HG03354 (cell line): ENCODE measurements around the gene OSBPL9.
"Not testable (repeated sequence)": the region's sequence is repeated elsewhere in the genome, so short reads cannot be mapped to it uniquely, and the experiment has no call there.

ENCODE experiments used
- ATAC-seq: cut with Tn5 transposase; IDR thresholded peaks from one replicate; pipeline ENCODE4 v1.9.1; 2021; ENCODE audit warnings: mild to moderate bottlenecking; ENCODE audit not compliant: unreplicated experiment, poor library complexity, severe bottlenecking

The OSBPL9 gene

DNA sequence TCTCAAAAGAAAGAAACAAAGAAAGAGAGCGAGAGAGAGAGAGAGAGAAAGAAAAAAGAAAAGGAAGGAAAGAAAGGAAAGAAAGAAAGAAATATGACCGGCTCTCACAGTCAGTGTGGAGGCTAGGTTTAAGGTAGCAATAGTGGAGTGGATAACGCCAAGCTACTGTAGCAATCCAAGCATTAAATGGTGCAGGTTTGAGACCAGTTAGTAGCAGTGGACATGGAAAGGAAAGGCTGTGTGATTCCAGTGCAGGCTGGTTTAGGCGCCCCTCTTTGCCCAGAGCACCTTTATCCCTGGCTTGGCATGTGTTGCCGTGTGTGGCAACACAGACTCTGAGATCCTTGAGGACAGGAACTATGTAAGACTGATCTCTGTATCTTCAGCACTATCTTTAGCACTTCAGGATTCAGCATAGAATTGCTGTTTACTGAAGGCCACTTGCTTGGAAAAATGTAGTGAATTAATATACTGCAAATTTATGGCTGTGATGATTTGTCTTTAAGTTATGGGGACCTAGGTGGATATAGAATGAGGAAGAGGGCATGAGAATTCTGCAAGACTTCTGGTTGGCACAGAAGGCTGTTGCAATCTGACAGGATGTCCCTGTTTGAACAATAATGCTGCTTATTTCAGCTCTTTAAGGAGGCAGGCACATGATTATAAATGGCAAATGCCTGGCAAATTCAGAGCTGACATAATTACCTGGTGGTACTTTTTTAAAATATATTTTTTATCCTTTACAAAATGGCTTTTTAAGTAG, 10.8 kb upstream of the OSBPL9 start:
- ATAC-seq = no peak

- ATAC-seq = no peak
Observed at GRCh38 chr1:51607681-51608095, 9.2 kb upstream of the OSBPL9 start.

GRCh38 chr1:51610104-51610503, 6.8 kb upstream of the OSBPL9 start:
- not testable (repeated sequence) for ATAC-seq

DNA sequence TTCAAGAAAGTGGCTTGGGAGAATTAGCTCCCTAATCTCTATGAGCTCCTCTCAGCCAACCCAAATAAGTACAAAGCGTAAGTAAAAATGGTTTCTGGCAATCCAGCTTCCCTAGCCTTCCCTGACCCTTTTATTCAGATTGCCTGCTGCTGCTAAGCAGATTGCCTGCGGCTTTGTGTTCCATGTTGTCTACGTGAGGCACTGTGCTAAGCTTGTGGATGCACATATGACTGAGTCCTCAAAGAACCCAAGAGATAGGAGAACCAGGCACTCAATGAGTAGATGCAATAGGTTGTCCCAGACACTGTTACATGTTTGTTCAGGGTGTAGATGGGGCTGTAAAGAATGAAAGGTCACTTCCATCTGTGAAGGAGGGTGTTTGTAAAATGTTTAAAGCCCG, 6.3 kb upstream of the OSBPL9 start:
- no peak for ATAC-seq

DNA sequence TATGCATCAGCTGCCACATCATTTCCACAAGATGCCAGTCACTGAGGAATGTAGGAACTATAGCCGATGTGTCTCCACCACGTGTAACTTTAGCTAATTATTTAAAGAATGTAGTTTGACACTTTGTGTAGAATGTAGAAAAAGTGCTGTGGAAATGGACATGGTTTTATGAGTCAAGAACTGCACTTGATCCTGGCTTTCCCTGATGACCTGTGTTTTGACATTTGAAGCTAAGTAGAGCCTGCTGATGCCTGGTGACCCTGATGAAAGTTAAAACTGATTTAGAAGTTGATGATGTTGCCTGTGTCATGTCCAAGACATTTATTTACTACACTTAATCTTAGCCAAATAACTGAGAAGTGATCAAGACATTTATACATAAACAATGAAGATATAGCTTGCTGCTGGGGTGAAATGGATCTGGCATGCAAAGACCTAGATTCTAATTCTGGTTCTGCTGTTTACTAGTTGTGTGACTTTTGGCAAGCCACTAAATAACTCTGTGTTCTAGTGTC, 4.4 kb upstream of the OSBPL9 start:
- no peak for ATAC-seq

- ATAC-seq = no peak
Observed at GRCh38 chr1:51615780-51616291, 1.1 kb upstream of the OSBPL9 start.

- no peak for ATAC-seq
Observed at GRCh38 chr1:51616490-51616889, 402 bp upstream of the OSBPL9 start.

- ATAC-seq = no peak
Observed at GRCh38 chr1:51618715-51619114, 1.8 kb downstream of the OSBPL9 start.

DNA sequence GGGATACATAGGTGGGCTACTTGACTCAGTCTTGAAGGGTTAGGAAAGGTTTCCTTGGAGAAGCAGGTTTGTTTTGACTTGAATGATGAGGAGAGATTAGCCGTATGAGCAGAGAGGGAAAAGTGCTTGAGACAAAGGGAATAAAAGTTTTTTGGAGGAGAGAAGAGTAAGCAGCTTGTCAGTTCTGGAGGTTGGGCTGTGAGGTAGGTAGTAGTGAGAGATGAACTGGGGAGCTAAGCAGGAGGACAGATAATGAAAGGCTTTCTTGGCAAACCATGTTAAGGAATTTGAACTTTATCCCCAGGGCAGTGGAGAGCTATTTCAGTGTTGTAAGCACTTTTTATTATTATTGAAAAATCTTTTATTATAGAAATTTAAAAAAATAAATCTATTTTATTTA, 3.6 kb downstream of the OSBPL9 start:
- ATAC-seq = no peak

GRCh38 chr1:51621161-51621560, 4.3 kb downstream of the OSBPL9 start:
- ATAC-seq = no peak

DNA sequence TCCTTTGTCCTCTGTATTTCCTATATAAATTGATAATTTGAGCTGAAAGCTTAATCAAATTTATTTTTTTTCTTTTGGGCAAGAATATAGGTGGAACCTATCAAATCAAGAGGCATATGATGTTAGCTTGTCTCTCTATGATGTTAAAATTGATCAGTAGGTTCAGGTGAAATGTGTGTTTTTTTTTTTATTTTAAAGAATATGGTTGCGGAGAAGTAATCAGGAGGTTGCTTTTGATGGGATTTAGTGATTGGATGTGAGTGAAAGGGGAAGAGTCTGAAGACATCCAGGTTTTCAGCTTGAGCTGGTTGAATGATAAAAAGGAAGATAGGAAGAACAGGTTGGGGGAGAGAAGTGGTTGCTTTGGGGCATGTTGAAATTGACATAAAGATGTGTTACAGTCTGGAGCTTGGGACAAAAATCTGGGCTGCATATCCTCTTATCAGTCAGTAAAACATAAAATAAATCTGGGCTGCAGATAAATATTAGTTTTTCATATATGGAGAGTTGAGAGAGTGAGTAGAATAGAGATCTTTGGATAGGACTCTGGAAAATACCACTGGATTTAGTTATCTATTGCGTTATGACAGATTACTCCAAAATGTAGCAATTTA, 5.1 kb downstream of the OSBPL9 start:
- no peak for ATAC-seq

GRCh38 chr1:51622455-51622913, 5.6 kb downstream of the OSBPL9 start:
- ATAC-seq = no peak

DNA sequence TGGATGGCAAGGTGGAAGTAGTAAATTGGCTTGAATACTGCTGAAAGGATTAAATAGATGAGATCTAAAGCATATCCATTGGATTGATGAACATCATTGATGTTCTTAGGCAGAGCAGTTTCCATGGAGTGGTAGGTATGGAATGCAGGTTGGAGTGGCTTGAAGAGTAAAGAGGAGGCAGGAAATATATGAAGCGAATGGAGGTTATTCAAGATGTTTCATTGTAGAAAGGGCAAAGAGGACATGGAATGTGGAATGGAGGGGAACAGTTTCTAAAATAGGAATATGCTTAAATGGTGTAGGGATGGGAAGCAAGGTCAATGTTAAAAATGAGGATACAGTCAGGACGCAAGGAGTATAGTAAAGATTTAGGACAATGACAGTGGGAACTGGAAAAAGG, 6.1 kb downstream of the OSBPL9 start:
- no peak for ATAC-seq

- ATAC-seq = no peak
Observed at GRCh38 chr1:51623450-51623849, 6.6 kb downstream of the OSBPL9 start.

- no peak for ATAC-seq
Observed at GRCh38 chr1:51624855-51625254, 8.0 kb downstream of the OSBPL9 start.

GRCh38 chr1:51627672-51628071, 10.8 kb downstream of the OSBPL9 start:
- no peak for ATAC-seq

GRCh38 chr1:51628715-51629590, 12.1 kb downstream of the OSBPL9 start:
- ATAC-seq = no peak

DNA sequence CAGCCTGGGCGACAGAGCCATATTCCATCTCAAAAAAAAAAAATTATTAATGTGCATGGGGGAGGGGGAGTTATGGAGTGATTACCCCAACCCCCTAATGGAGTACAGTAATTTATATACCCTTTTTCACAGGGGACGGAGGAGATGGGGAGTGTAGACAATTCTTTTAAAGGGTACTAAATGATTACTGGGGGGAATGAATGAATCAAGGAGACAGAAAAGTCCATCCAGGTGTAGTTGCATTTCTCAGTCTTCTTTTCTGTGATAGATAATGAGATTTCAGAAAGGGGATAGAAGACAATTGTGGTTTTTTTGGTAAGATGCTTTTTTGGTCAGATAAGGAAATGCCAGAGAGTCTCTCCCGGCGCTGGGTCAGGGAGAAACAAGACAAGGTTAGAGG, 13.0 kb downstream of the OSBPL9 start:
- ATAC-seq = no peak

DNA sequence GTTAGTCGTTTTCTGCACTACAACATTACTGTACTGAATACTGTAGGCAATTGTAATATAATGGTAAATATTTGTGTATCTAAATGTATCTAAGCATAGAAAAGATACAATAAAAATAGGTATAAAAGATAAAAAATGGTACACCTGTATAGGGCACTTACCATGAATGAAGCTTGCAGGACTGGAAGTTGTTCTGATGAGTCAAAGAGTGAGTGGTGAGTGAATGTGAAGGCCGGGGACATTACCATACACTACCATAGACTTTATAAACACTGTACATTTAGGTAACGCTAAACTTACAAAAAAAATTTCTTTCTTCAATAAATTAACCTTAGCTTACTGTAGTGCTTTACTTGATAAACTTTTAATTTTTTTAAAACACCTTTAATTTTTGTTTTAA, 13.5 kb downstream of the OSBPL9 start:
- no peak for ATAC-seq

- ATAC-seq = no peak
Observed at GRCh38 chr1:51630922-51631321, 14.0 kb downstream of the OSBPL9 start.
